Measurements from ENCODE around the gene SDK1.

The SDK1 gene

GRCh38 chr7:3464900-3465622 is 164.0 kb downstream of the SDK1 start:
- no peak for DNase-seq

- DNase-seq = no peak
Observed at GRCh38 chr7:3466261-3466660, 165.2 kb downstream of the SDK1 start.

GRCh38 chr7:3469641-3470040 is 168.6 kb downstream of the SDK1 start:
- DNase-seq = no peak

- DNase-seq = no peak
Observed at GRCh38 chr7:3480197-3480596, 179.1 kb downstream of the SDK1 start.

- no peak for DNase-seq
Observed at GRCh38 chr7:3481435-3481834, 180.4 kb downstream of the SDK1 start.

GRCh38 chr7:3482147-3482921 is 181.3 kb downstream of the SDK1 start:
- DNase-seq = no peak

GRCh38 chr7:3486841-3487240 is 185.8 kb downstream of the SDK1 start:
- no peak for DNase-seq

GRCh38 chr7:3488829-3489228 is 187.8 kb downstream of the SDK1 start:
- no peak for DNase-seq

GRCh38 chr7:3493499-3493898 is 192.4 kb downstream of the SDK1 start:
- no peak for DNase-seq

- no peak for DNase-seq
Observed at GRCh38 chr7:3494947-3495346, 193.9 kb downstream of the SDK1 start.

GRCh38 chr7:3495530-3495929 is 194.5 kb downstream of the SDK1 start:
- DNase-seq = no peak

- no peak for DNase-seq
Observed at GRCh38 chr7:3495954-3496353, 194.9 kb downstream of the SDK1 start.

- DNase-seq = no peak
Observed at GRCh38 chr7:3497796-3498195, 196.7 kb downstream of the SDK1 start.

GRCh38 chr7:3501671-3502070 is 200.6 kb downstream of the SDK1 start:
- no peak for DNase-seq

- no peak for DNase-seq
Observed at GRCh38 chr7:3504384-3504783, 203.3 kb downstream of the SDK1 start.

GRCh38 chr7:3510101-3511020 is 209.3 kb downstream of the SDK1 start:
- no peak for DNase-seq

GRCh38 chr7:3517344-3517743 is 216.3 kb downstream of the SDK1 start:
- DNase-seq = no peak

GRCh38 chr7:3518546-3518945 is 217.5 kb downstream of the SDK1 start:
- no peak for DNase-seq

GRCh38 chr7:3520206-3520605 is 219.2 kb downstream of the SDK1 start:
- no peak for DNase-seq

- DNase-seq = no peak
Observed at GRCh38 chr7:3527496-3528124, 226.6 kb downstream of the SDK1 start.

GRCh38 chr7:3533040-3533439 is 232.0 kb downstream of the SDK1 start:
- no peak for DNase-seq

- no peak for DNase-seq
Observed at GRCh38 chr7:3537210-3537875, 236.3 kb downstream of the SDK1 start.

Data from activated effector memory CD4-positive, alpha-beta T cell treated with anti-CD3 and anti-CD28 coated beads, Interleukin-2, amount 50 U/mL, for 16 hours (primary cell).